RWPE2 (cell line): ENCODE measurements around the gene RNF217.

Experiments
- ATAC-seq: fragments of 200-7000 bp; cut with Tn5 transposase; 3 replicates; pipeline ENCODE4 v1.9.1; 2021; ENCODE audit warnings: low read depth
- DNase-seq: peaks from one replicate; pipeline ENCODE4 v3.0.0-alpha.2; 2020; ENCODE audit warnings: low spot score
- H3K27ac ChIP-seq: fragments of 450-650 bp; 2 replicates; pipeline ENCODE4 v1.5.1; 2017; ENCODE audit warnings: mild to moderate bottlenecking; ENCODE audit not compliant: poor library complexity, severe bottlenecking
- H3K27me3 ChIP-seq: fragments of 250-450 bp; sonication (Bioruptor Pico); 2 replicates; pipeline ENCODE4 v1.5.1; 2021; ENCODE audit warnings: mild to moderate bottlenecking, moderate library complexity; ENCODE audit not compliant: insufficient read depth, poor library complexity, severe bottlenecking
- H3K36me3 ChIP-seq: fragments of 250-450 bp; sonication (Bioruptor Pico); 2 replicates; pipeline ENCODE4 v1.5.1; 2020; ENCODE audit warnings: low read depth, mild to moderate bottlenecking, moderate library complexity
- H3K4me1 ChIP-seq: fragments of 250-450 bp; sonication (Bioruptor Pico); 2 replicates; pipeline ENCODE4 v1.5.1; 2021; ENCODE audit warnings: mild to moderate bottlenecking, moderate library complexity; ENCODE audit not compliant: insufficient read depth, poor library complexity, severe bottlenecking
- H3K4me3 ChIP-seq: fragments of 250-450 bp; sonication (Bioruptor Pico); 2 replicates; pipeline ENCODE4 v1.5.1; 2021; ENCODE audit warnings: mild to moderate bottlenecking, moderate library complexity; ENCODE audit not compliant: severe bottlenecking
- H3K9me3 ChIP-seq: fragments of 250-450 bp; sonication (Bioruptor Pico); 2 replicates; pipeline ENCODE4 v1.5.1; 2021; ENCODE audit warnings: mild to moderate bottlenecking, moderate library complexity; ENCODE audit not compliant: severe bottlenecking
- CTCF ChIP-seq: fragments of 450-650 bp; IDR thresholded peaks from one replicate; pipeline ENCODE4 v1.5.1; 2017; ENCODE audit warnings: mild to moderate bottlenecking, moderate library complexity; ENCODE audit not compliant: poor library complexity, severe bottlenecking

RNF217 gene

GRCh38 chr6:125082908-125083683 is 120.9 kb downstream of the RNF217 start:
- no peak overlapping the region for H3K4me3 ChIP-seq
- DNase-seq (no peak), ATAC-seq (peak; percentile 31; the same call in 1 of the 3 replicates)
- TF ChIP-seq CTCF = no peak
- H3K9me3 ChIP-seq = no peaks in the 10 kb centered on the region
- H3K4me1 ChIP-seq = no peaks in the 10 kb centered on the region
- no peaks in the 10 kb centered on the region for H3K27me3 ChIP-seq
- no peak overlapping the region for H3K27ac ChIP-seq
- peaks cover 49% of the 10 kb centered on the region for H3K36me3 ChIP-seq

GRCh38 chr6:125083684-125083990 is 121.4 kb downstream of the RNF217 start:
- no peak for ATAC-seq
- no peak overlapping the region for H3K27ac ChIP-seq
- H3K36me3 ChIP-seq = peaks cover 49% of the 10 kb centered on the region
- no peak for TF ChIP-seq CTCF
- no peak overlapping the region for H3K4me3 ChIP-seq
- no peaks in the 10 kb centered on the region for H3K27me3 ChIP-seq
- no peaks in the 10 kb centered on the region for H3K9me3 ChIP-seq
- no peak for DNase-seq
- no peaks in the 10 kb centered on the region for H3K4me1 ChIP-seq

- no peaks in the 10 kb centered on the region for H3K4me1 ChIP-seq
- peaks cover 56% of the 10 kb centered on the region for H3K36me3 ChIP-seq
- TF ChIP-seq CTCF = no peak
- no peak overlapping the region for H3K27ac ChIP-seq
- H3K4me3 ChIP-seq = no peak overlapping the region
- DNase-seq (no peak), ATAC-seq (no peak)
- H3K27me3 ChIP-seq = no peaks in the 10 kb centered on the region
- H3K9me3 ChIP-seq = no peaks in the 10 kb centered on the region
These were observed 124.5 kb downstream of the RNF217 start for GRCh38 chr6:125086716-125087115.

- no peak for ATAC-seq
- TF ChIP-seq CTCF = no peak
- no peaks in the 10 kb centered on the region for H3K9me3 ChIP-seq
- H3K4me3 ChIP-seq = no peak overlapping the region
- DNase-seq = no peak
- no peaks in the 10 kb centered on the region for H3K4me1 ChIP-seq
- H3K27ac ChIP-seq = no peak overlapping the region
- peaks cover 36% of the 10 kb centered on the region for H3K36me3 ChIP-seq
- H3K27me3 ChIP-seq = no peaks in the 10 kb centered on the region
These were observed 126.7 kb downstream of the RNF217 start for GRCh38 chr6:125088963-125089362.

GRCh38 chr6:125094563-125094962 is 132.3 kb downstream of the RNF217 start:
- H3K4me3 ChIP-seq = no peak overlapping the region
- peaks cover 10% of the 10 kb centered on the region for H3K4me1 ChIP-seq
- H3K27me3 ChIP-seq = no peaks in the 10 kb centered on the region
- DNase-seq (no peak), ATAC-seq (peak; percentile 63)
- H3K27ac ChIP-seq = no peak overlapping the region
- H3K9me3 ChIP-seq = no peaks in the 10 kb centered on the region
- TF ChIP-seq CTCF = no peak
- H3K36me3 ChIP-seq = peaks cover 11% of the 10 kb centered on the region; the same call in 1 of the 2 replicates
